ENCODE measurements around the gene HBS1L.

The HBS1L gene

DNA sequence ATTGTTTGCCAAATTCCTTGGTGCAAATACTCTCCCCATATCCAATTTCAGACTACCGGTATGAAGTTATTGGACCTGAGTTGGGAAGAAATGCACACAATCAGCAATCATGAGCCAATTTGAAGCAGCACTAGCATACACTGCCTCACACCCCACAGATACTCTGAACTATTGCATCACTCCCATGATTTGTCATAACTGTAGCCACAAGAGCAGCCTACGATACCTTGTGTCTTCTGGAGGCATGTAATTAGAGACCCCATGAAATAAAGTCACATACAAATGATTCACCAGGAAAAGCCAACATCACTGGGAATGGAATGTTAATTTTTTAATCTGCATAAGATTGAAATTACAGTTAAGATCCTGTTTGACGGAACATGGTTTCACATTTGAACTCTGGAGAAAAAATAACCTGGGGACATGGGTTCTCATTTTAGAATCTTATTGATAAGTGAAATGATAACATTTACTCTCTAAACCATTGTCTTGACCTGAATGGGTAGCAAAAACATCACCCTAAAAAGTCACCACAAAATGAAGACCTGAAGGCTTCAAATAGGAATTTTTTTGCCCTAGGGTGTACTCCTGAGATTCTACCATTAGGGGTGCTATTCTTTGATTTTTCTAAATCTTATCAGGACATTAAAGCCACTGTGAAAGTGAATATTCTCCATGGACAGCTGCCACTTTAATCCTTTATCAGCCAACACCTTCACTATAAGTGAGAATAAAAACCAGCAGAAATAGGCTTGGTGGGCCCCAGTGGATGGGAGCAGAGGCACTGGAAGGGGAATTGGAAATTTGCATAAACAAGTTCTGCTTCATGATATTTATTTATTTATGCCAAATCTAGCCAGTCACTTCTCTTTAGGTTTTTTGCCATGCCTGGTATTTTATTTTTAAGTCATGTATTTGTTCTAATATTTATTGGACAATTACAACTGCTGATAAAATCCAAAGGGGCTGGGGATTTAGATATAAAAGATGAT lies 34.5 kb upstream of the HBS1L start:
- Histone ChIP-seq H3K27ac (peak overlapping the region; percentile 54), H3K27me3 (no peaks in the 10 kb centered on the region), H3K9me3 (no peaks in the 10 kb centered on the region), H3K4me1 (ENCODE audit: control insufficient read depth in 1 of 2, insufficient read depth in 1 of 2, low read depth in 1 of 2, low read length in 1 of 2) (peaks cover 9 to 22% of the 10 kb centered on the region in 2 experiments), H3K36me3 (no peaks in the 10 kb centered on the region), H3K4me3 (ENCODE audit: low read depth in 1 of 2, low read length in 1 of 2) (peak overlapping the region; percentile 45 to 50)
- TF ChIP-seq, protein P1, sequence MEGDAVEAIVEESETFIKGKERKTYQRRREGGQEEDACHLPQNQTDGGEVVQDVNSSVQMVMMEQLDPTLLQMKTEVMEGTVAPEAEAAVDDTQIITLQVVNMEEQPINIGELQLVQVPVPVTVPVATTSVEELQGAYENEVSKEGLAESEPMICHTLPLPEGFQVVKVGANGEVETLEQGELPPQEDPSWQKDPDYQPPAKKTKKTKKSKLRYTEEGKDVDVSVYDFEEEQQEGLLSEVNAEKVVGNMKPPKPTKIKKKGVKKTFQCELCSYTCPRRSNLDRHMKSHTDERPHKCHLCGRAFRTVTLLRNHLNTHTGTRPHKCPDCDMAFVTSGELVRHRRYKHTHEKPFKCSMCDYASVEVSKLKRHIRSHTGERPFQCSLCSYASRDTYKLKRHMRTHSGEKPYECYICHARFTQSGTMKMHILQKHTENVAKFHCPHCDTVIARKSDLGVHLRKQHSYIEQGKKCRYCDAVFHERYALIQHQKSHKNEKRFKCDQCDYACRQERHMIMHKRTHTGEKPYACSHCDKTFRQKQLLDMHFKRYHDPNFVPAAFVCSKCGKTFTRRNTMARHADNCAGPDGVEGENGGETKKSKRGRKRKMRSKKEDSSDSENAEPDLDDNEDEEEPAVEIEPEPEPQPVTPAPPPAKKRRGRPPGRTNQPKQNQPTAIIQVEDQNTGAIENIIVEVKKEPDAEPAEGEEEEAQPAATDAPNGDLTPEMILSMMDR (IDR thresholded peaks at IDR 0.05), result no peak

DNA sequence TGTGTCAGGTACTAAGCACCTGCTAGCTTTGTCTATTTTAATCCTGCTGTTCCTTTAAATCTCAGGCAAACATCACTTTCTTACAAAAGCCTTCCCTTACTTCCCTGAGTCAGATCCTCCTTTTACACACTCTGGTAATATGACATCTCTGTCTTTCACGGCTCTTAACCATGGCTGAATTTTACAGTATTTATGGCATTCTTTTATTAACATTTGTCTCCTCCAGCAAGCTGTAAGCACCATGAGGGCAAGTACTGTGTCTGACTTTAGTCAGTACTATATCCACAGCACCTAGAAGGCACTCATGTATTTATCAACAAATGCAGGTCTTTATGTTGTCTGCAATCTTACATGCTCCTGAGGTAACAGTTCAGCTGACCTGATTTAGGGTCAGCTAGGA lies 33.7 kb upstream of the HBS1L start:
- Histone ChIP-seq H3K36me3 (no peaks in the 10 kb centered on the region), H3K4me3 (ENCODE audit: low read depth in 1 of 2, low read length in 1 of 2) (no peak overlapping the region), H3K27ac (peak overlapping the region; percentile 54)

GRCh38 chr6:135087803-135088202 lies 33.2 kb upstream of the HBS1L start:
- no peak overlapping the region for H3K4me3 ChIP-seq (ENCODE audit: low read depth in 1 of 2, low read length in 1 of 2)
- H3K36me3 ChIP-seq, result no peaks in the 10 kb centered on the region
- TF ChIP-seq, protein P1 (IDR thresholded peaks at IDR 0.05), result no peak
- no peaks in the 10 kb centered on the region for H3K27me3 ChIP-seq
- peaks cover 9 to 22% of the 10 kb centered on the region in 2 experiments for H3K4me1 ChIP-seq (ENCODE audit: control insufficient read depth in 1 of 2, insufficient read depth in 1 of 2, low read depth in 1 of 2, low read length in 1 of 2)
- no peaks in the 10 kb centered on the region for H3K9me3 ChIP-seq
- H3K27ac ChIP-seq, result peak overlapping the region; percentile 54

More for the DNA sequence above, 33.7 kb upstream of the HBS1L start:
- H3K4me1 ChIP-seq (ENCODE audit: control insufficient read depth in 1 of 2, insufficient read depth in 1 of 2, low read depth in 1 of 2, low read length in 1 of 2), result peaks cover 9 to 22% of the 10 kb centered on the region in 2 experiments
- TF ChIP-seq, protein P1 (IDR thresholded peaks at IDR 0.05), result no peak
- no peaks in the 10 kb centered on the region for H3K9me3 ChIP-seq
- H3K27me3 ChIP-seq, result no peaks in the 10 kb centered on the region

GRCh38 chr6:135087403-135087802 lies 32.8 kb upstream of the HBS1L start:
- H3K27ac ChIP-seq, result peak overlapping the region; percentile 54
- H3K4me3 ChIP-seq (ENCODE audit: low read depth in 1 of 2, low read length in 1 of 2), result no peak overlapping the region
- no peaks in the 10 kb centered on the region for H3K9me3 ChIP-seq
- no peaks in the 10 kb centered on the region for H3K27me3 ChIP-seq
- TF ChIP-seq, protein P1 (IDR thresholded peaks at IDR 0.05), result no peak
- peaks cover 9 to 22% of the 10 kb centered on the region in 2 experiments for H3K4me1 ChIP-seq (ENCODE audit: control insufficient read depth in 1 of 2, insufficient read depth in 1 of 2, low read depth in 1 of 2, low read length in 1 of 2)
- H3K36me3 ChIP-seq, result no peaks in the 10 kb centered on the region

DNA sequence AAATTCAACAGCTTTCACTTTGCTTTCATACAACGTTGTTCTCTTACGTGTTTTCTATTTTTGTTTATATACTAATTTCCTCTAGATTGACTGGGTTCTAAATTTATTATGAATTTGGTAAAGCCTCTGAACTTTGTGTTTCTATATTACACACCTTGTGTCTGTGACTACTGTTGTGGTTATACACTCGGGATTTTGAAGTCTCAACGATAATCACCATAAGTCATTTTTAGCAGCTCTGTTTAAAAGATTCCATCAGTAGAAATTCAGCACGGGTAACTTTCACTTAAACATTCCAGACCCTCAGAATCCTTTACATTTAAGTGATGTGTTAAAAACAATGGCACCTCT lies 31.8 kb upstream of the HBS1L start:
- no peak overlapping the region for H3K27ac ChIP-seq
- no peak overlapping the region for H3K4me3 ChIP-seq (ENCODE audit: low read depth in 1 of 2, low read length in 1 of 2)
- no peaks in the 10 kb centered on the region for H3K36me3 ChIP-seq
- H3K4me1 ChIP-seq (ENCODE audit: control insufficient read depth in 1 of 2, insufficient read depth in 1 of 2, low read depth in 1 of 2, low read length in 1 of 2), result peaks cover 9 to 22% of the 10 kb centered on the region in 2 experiments
- no peaks in the 10 kb centered on the region for H3K27me3 ChIP-seq
- TF ChIP-seq, protein P1 (IDR thresholded peaks at IDR 0.05), result no peak
- H3K9me3 ChIP-seq, result no peaks in the 10 kb centered on the region
